Measurements from ENCODE around the gene LTBP1. TPM values are rescaled to one million over a fixed set of nuclear protein-coding genes. Genes with fewer than 3 reads are reported as not detected.

LTBP1 gene
- total RNA-seq, 1 experiment from 2014 or later = 10.3 TPM

DNA sequence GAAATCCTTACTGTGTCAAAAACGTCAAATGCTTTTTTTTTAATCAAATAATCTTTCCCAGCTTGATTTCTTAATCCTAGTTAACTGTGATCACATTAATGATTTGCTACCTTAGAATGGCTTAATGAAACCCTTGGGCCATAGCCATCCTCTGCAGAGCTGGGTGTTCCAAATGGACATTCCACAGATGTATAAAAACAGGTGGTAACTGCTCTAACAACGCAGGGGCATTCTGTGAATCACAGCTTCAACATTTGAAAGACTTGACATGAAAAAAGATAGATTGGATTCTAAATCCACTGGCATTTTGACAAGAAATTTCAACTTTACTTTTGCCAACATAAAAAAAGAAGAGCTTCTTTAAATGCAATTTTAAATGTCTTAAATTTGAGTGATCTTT is 459.9 kb downstream of the LTBP1 start:
- Histone ChIP-seq H3K4me2 (no peak overlapping the region), H3K9me3 (ENCODE audit: insufficient read depth, low read depth) (0 out of 2 replicates have a peak, but pooled peaks cover 7% of the 10 kb centered on the region), H3F3A (ENCODE audit: insufficient read depth, low read depth) (no peaks in the 10 kb centered on the region), H3K27me3 (ENCODE audit: insufficient read depth, low read depth) (no peaks in the 10 kb centered on the region), H3K79me2 (ENCODE audit: low read depth) (no peaks in the 10 kb centered on the region), H3K27ac (no peak overlapping the region), H3K36me3 (ENCODE audit: low read depth) (no peaks in the 10 kb centered on the region), H4K20me1 (ENCODE audit: insufficient read depth) (no peaks in the 10 kb centered on the region), H2AFZ (no peak overlapping the region), H3K9me2 (ENCODE audit: insufficient read depth) (no peaks in the 10 kb centered on the region), H3K4me3 (no peak overlapping the region), H3K4me1 (replicated peaks; ENCODE audit: insufficient read depth) (no peaks in the 10 kb centered on the region)
- POLR2A ChIA-PET (ENCODE audit: unreplicated experiment) = no interaction called here
- no peak for DNase-seq
- TF ChIP-seq, protein P1, sequence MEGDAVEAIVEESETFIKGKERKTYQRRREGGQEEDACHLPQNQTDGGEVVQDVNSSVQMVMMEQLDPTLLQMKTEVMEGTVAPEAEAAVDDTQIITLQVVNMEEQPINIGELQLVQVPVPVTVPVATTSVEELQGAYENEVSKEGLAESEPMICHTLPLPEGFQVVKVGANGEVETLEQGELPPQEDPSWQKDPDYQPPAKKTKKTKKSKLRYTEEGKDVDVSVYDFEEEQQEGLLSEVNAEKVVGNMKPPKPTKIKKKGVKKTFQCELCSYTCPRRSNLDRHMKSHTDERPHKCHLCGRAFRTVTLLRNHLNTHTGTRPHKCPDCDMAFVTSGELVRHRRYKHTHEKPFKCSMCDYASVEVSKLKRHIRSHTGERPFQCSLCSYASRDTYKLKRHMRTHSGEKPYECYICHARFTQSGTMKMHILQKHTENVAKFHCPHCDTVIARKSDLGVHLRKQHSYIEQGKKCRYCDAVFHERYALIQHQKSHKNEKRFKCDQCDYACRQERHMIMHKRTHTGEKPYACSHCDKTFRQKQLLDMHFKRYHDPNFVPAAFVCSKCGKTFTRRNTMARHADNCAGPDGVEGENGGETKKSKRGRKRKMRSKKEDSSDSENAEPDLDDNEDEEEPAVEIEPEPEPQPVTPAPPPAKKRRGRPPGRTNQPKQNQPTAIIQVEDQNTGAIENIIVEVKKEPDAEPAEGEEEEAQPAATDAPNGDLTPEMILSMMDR (conservative IDR thresholded peaks at IDR 0.05) = no peak
- no peak for TF ChIP-seq EZH2 (IDR thresholded peaks at IDR 0.05; ENCODE audit: low read depth)
- no TSS peak for BruUV-seq (replicated peaks)
- CTCF ChIA-PET = no interaction called here
- intact Hi-C loops (cut with micrococcal nuclease; ENCODE audit: unreplicated experiment) = no loop called here

DNA sequence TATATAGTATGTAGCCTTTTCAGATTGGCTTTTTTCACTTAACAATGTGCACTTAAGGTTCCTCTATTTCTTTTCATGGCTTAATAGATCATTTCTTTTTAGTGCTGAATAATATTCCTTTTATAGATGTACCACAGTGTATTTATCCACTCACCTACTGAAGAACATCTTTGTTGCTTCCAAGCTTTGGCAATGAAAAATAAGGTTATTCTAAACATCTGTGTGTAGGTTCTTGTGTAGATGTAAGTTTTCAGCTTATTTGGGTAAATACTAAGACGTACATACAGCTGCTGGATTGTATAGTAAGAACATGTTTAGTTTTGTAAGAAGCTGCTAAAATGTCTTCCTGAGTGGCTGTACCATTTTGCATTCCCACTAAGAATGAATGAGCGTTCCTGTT is 461.4 kb downstream of the LTBP1 start:
- H3K27me3 ChIP-seq (ENCODE audit: insufficient read depth, low read depth) = no peaks in the 10 kb centered on the region

DNA sequence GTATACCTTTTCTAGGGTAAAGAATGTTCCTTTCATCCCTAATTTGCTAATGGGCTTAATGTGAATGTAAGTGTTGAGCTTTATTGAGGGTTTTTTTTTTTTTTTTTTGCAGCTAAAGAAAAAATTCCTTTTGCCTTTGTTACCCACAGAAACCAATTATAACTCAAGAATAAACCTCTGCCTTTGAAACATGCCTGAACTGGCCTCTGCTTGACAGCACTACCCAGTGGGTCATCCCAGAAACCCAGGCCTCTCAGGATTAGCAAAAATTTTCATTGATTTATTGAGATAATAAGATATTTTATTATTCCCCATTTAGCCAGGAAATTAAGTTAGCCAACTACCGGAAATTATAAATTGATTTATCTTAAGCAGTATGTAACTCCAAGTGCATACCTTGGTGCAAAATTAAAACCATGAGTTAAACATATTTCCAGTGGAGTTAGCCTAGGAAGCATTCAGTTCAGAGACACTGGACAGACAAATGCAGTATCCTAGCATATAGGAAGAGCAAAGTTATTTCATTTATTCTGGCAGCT is 462.7 kb downstream of the LTBP1 start:
- BruUV-seq (replicated peaks) = no TSS peak
- H3K79me2 ChIP-seq (ENCODE audit: low read depth) = no peaks in the 10 kb centered on the region
- no peak overlapping the region for H3K27ac ChIP-seq
- intact Hi-C loops (cut with micrococcal nuclease; ENCODE audit: unreplicated experiment) = no loop called here
- no peaks in the 10 kb centered on the region for H3K9me2 ChIP-seq (ENCODE audit: insufficient read depth)
- no peaks in the 10 kb centered on the region for H3F3A ChIP-seq (ENCODE audit: insufficient read depth, low read depth)
- H3K9me3 ChIP-seq (ENCODE audit: insufficient read depth, low read depth) = 0 out of 2 replicates have a peak, but pooled peaks cover 7% of the 10 kb centered on the region
- no peaks in the 10 kb centered on the region for H3K4me1 ChIP-seq (replicated peaks; ENCODE audit: insufficient read depth)
- no peaks in the 10 kb centered on the region for H3K27me3 ChIP-seq (ENCODE audit: insufficient read depth, low read depth)
- no peak overlapping the region for H3K4me3 ChIP-seq
- DNase-seq = no peak
- no peak overlapping the region for H2AFZ ChIP-seq
- TF ChIP-seq, protein P1 (conservative IDR thresholded peaks at IDR 0.05) = 0 out of 2 replicates have a peak, but pooled peaks have one; percentile 14
- no peak for TF ChIP-seq EZH2 (IDR thresholded peaks at IDR 0.05; ENCODE audit: low read depth)
- H4K20me1 ChIP-seq (ENCODE audit: insufficient read depth) = no peaks in the 10 kb centered on the region
- ChIA-PET CTCF (no interaction called here), POLR2A (ENCODE audit: unreplicated experiment) (interaction anchor here (0.5 kb wide), 1 partner anchor 142 kb away, joined by 3 read pairs; no protein-coding TSS in a partner anchor)
- H3K4me2 ChIP-seq = no peak overlapping the region
- no peaks in the 10 kb centered on the region for H3K36me3 ChIP-seq (ENCODE audit: low read depth)

More for the DNA sequence above, 461.4 kb downstream of the LTBP1 start:
- H3F3A ChIP-seq (ENCODE audit: insufficient read depth, low read depth) = no peaks in the 10 kb centered on the region
- H3K27ac ChIP-seq = no peak overlapping the region
- no peak overlapping the region for H2AFZ ChIP-seq
- 0 out of 2 replicates have a peak, but pooled peaks cover 7% of the 10 kb centered on the region for H3K9me3 ChIP-seq (ENCODE audit: insufficient read depth, low read depth)
- BruUV-seq (replicated peaks) = no TSS peak
- CTCF ChIA-PET = no interaction called here
- H4K20me1 ChIP-seq (ENCODE audit: insufficient read depth) = no peaks in the 10 kb centered on the region
- no peaks in the 10 kb centered on the region for H3K4me1 ChIP-seq (replicated peaks; ENCODE audit: insufficient read depth)
- intact Hi-C loops (cut with micrococcal nuclease; ENCODE audit: unreplicated experiment) = no loop called here
- no peak for DNase-seq
- POLR2A ChIA-PET (ENCODE audit: unreplicated experiment) = no interaction called here
- TF ChIP-seq EZH2 (IDR thresholded peaks at IDR 0.05; ENCODE audit: low read depth) = no peak
- TF ChIP-seq, protein P1 (conservative IDR thresholded peaks at IDR 0.05) = no peak
- H3K4me2 ChIP-seq = no peak overlapping the region
- H3K79me2 ChIP-seq (ENCODE audit: low read depth) = no peaks in the 10 kb centered on the region
- H3K36me3 ChIP-seq (ENCODE audit: low read depth) = no peaks in the 10 kb centered on the region
- H3K9me2 ChIP-seq (ENCODE audit: insufficient read depth) = no peaks in the 10 kb centered on the region
- H3K4me3 ChIP-seq = no peak overlapping the region
